SK-N-SH (cell line): ENCODE data around the gene NOL4L. TPM values are rescaled to one million over a fixed set of nuclear protein-coding genes. Genes with fewer than 3 reads are reported as not detected.

ENCODE experiments used
- CTCF ChIA-PET: fragments of 300-600, 350-600 bp; formaldehyde crosslinking; extraction: SDS; loops from one replicate; lab custom pipeline; 2021; lab: Yijun Ruan, JAX
- POLR2A ChIA-PET: fragments of 350-600 bp; sonication (Branson Sonifier 250); formaldehyde crosslinking; extraction: SDS; loops from one replicate; lab custom pipeline; 2020; ENCODE audit warnings: antibody characterized with exemption, inconsistent platforms; lab: Yijun Ruan, JAX
- DNase-seq: peaks from one replicate; pipeline ENCODE4 v3.0.0; 2012
- H2AFZ ChIP-seq: fragments of 200-600 bp; sonication (generic); 2 replicates; pipeline ENCODE4 v1.8.1; 2016; ENCODE audit warnings: antibody characterized with exemption, mild to moderate bottlenecking, low read depth
- H3F3A ChIP-seq: fragments of 200-600 bp; sonication (generic); replicated peaks from 2 replicates; pipeline ENCODE3; 2016; ENCODE audit warnings: antibody characterized with exemption, mild to moderate bottlenecking; ENCODE audit not compliant: insufficient read depth
- H3K27ac ChIP-seq, 2 experiments: fragments of 200-500 bp in 1 of 2; fragments of 200-600 bp in 1 of 2; sonication (Bioruptor generic) in 1 of 2; sonication (generic), shearing (Covaris generic) in 1 of 2; 2 replicates each; pipeline versions ENCODE4 v1.5.1 to v1.6.1; 2014 to 2016; ENCODE audit warnings: low read depth in 2 of 2, inconsistent platforms in 1 of 2, low read length in 1 of 2, mild to moderate bottlenecking in 1 of 2, mixed read lengths in 1 of 2
- H3K27me3 ChIP-seq: fragments of 200-600 bp; sonication (generic), shearing (Covaris generic); 2 replicates; pipeline ENCODE4 v1.6.1; 2016; ENCODE audit warnings: mixed run types; ENCODE audit not compliant: insufficient read depth
- H3K36me3 ChIP-seq, 2 experiments: fragments of 200-500 bp in 1 of 2; fragments of 200-600 bp in 1 of 2; sonication (Bioruptor generic) in 1 of 2; sonication (generic) in 1 of 2; replicated peaks in 1 of 2; 2 replicates each; pipeline versions ENCODE3 to v1.5.1; 2014 to 2016; ENCODE audit warnings: low read length in 1 of 2, mild to moderate bottlenecking in 1 of 2; ENCODE audit not compliant: insufficient read depth in 2 of 2, control insufficient read depth in 1 of 2
- H3K4me1 ChIP-seq, 2 experiments: fragments of 200-500 bp in 1 of 2; fragments of 200-600 bp in 1 of 2; sonication (Bioruptor generic) in 1 of 2; sonication (generic), shearing (Covaris generic) in 1 of 2; 2 replicates each; pipeline versions ENCODE4 v1.5.1 to v1.6.1; 2014 to 2016; ENCODE audit warnings: low read depth in 1 of 2, low read length in 1 of 2, mixed run types in 1 of 2; ENCODE audit not compliant: insufficient read depth in 2 of 2, control insufficient read depth in 1 of 2
- H3K4me2 ChIP-seq: fragments of 200-600 bp; sonication (generic), shearing (Covaris generic); 2 replicates; pipeline ENCODE4 v1.6.1; 2017; ENCODE audit warnings: mixed run types
- H3K4me3 ChIP-seq, 2 experiments: fragments of 200-500 bp in 1 of 2; fragments of 200-600 bp in 1 of 2; sonication (Bioruptor generic) in 1 of 2; sonication (generic), shearing (Covaris generic) in 1 of 2; 2 replicates each; pipeline versions ENCODE4 v1.5.1 to v1.8.1; 2014 to 2016; ENCODE audit warnings: low read depth in 2 of 2, inconsistent platforms in 1 of 2, low read length in 1 of 2, mild to moderate bottlenecking in 1 of 2, mixed read lengths in 1 of 2, moderate library complexity in 1 of 2
- H3K79me2 ChIP-seq: fragments of 200-600 bp; sonication (generic); 2 replicates; pipeline ENCODE4 v1.8.1; 2017; ENCODE audit warnings: mild to moderate bottlenecking; ENCODE audit not compliant: insufficient read depth
- H3K9ac ChIP-seq: fragments of 200-600 bp; sonication (generic); 2 replicates; pipeline ENCODE4 v1.6.1; 2017; ENCODE audit warnings: mixed run types
- H3K9me2 ChIP-seq: fragments of 200-600 bp; sonication (generic); 2 replicates; pipeline ENCODE4 v1.6.1; 2017; ENCODE audit warnings: mixed run types
- H3K9me3 ChIP-seq: fragments of 200-600 bp; sonication (generic); 2 replicates; pipeline ENCODE4 v1.6.1; 2017; ENCODE audit warnings: mixed run types, mild to moderate bottlenecking, moderate library complexity
- H4K20me1 ChIP-seq: fragments of 200-600 bp; sonication (generic); 2 replicates; pipeline ENCODE4 v1.6.1; 2017; ENCODE audit warnings: mild to moderate bottlenecking, mixed run types; ENCODE audit not compliant: insufficient read depth
- CHD2 ChIP-seq: fragments of 150-350 bp; IDR thresholded peaks from 2 replicates; pipeline ENCODE4 v1.6.1; 2018; ENCODE audit warnings: low read length; ENCODE audit not compliant: partially characterized antibody
- CTCF ChIP-seq: fragments of 200-600 bp; sonication (generic); IDR thresholded peaks from 2 replicates; pipeline ENCODE4 v1.6.1; 2017; ENCODE audit warnings: antibody characterized with exemption, mild to moderate bottlenecking, moderate library complexity
- ELF1 ChIP-seq: IDR thresholded peaks from 2 replicates; pipeline ENCODE4 v1.4.0; 2012
- EP300 ChIP-seq, 2 experiments: IDR thresholded peaks; 2 replicates each; pipeline versions ENCODE4 v1.4.0 to v1.6.1; 2012; ENCODE audit warnings: borderline replicate concordance in 1 of 2, low read depth in 1 of 2, low read length in 1 of 2
- EZH2phosphoT487 ChIP-seq: fragments of 200-600 bp; sonication (generic); IDR thresholded peaks from 2 replicates; pipeline ENCODE4 v1.6.1; 2017; ENCODE audit warnings: low read depth, mixed run types, mild to moderate bottlenecking, antibody characterized with exemption, moderate library complexity, borderline replicate concordance
- FOSL2 ChIP-seq: IDR thresholded peaks from 2 replicates; pipeline ENCODE4 v1.4.0; 2012; ENCODE audit warnings: low read depth, mild to moderate bottlenecking, moderate library complexity, borderline replicate concordance
- FOXJ3 ChIP-seq: sonication (generic); formaldehyde crosslinking; IDR thresholded peaks from 2 replicates; pipeline ENCODE4 v1.5.1; 2020; ENCODE audit warnings: mild to moderate bottlenecking, missing genetic modification reagents
- GABPA ChIP-seq: IDR thresholded peaks from 2 replicates; pipeline ENCODE4 v1.4.0; 2012; ENCODE audit warnings: low read depth, mild to moderate bottlenecking
- GATA2 ChIP-seq: sonication (generic); formaldehyde crosslinking; IDR thresholded peaks from 2 replicates; pipeline ENCODE4 v1.5.0; 2020; ENCODE audit warnings: mild to moderate bottlenecking, missing genetic modification reagents
- JUND ChIP-seq: IDR thresholded peaks from 2 replicates; pipeline ENCODE4 v1.4.0; 2012
- MAX ChIP-seq: IDR thresholded peaks from 2 replicates; pipeline ENCODE4 v1.4.0; 2012; ENCODE audit warnings: low read depth
- MEF2A ChIP-seq: IDR thresholded peaks from 2 replicates; pipeline ENCODE4 v1.4.0; 2012; ENCODE audit warnings: low read depth, borderline replicate concordance
- MXI1 ChIP-seq: IDR thresholded peaks from 2 replicates; pipeline ENCODE4 v1.6.1; 2012; ENCODE audit warnings: mild to moderate bottlenecking, low read depth, low read length, improper control_type of control experiment
- PBX3 ChIP-seq: IDR thresholded peaks from 2 replicates; pipeline ENCODE4; 2012
- SIN3A ChIP-seq: IDR thresholded peaks from 2 replicates; pipeline ENCODE4 v1.6.1; 2012; ENCODE audit warnings: low read depth, mild to moderate bottlenecking, low read length, moderate library complexity, borderline replicate concordance
- SMC3 ChIP-seq: IDR thresholded peaks from 2 replicates; pipeline ENCODE4 v1.6.1; 2012; ENCODE audit warnings: low read depth, low read length, improper control_type of control experiment
- TAF1 ChIP-seq: IDR thresholded peaks from 2 replicates; pipeline ENCODE4 v1.6.1; 2012; ENCODE audit warnings: low read depth, mild to moderate bottlenecking, low read length, moderate library complexity, borderline replicate concordance
- TCF12 ChIP-seq: IDR thresholded peaks from 2 replicates; pipeline ENCODE4 v1.4.0; 2012
- TEAD4 ChIP-seq: IDR thresholded peaks from 2 replicates; pipeline ENCODE4 v1.4.0; 2012; ENCODE audit warnings: mild to moderate bottlenecking, borderline replicate concordance; ENCODE audit not compliant: insufficient read depth
- YY1 ChIP-seq: IDR thresholded peaks from 2 replicates; pipeline ENCODE4 v1.4.0; 2012; ENCODE audit warnings: low read depth, mild to moderate bottlenecking
- WGBS: methylation state at CpG from one replicate; pipeline ENCODE4 v1.1.6; 2017; ENCODE audit warnings: low lambda C conversion rate; 5-methylcytosine and 5-hydroxymethylcytosine counted together
- polyA plus RNA-seq, 3 experiments: library from polyadenylated mRNA; depleted of rRNA; stranded (reverse); fragments of >200 nt; gene quantifications; 2 replicates each; pipeline ENCODE4 v1.2.3, GENCODE V29; 2012

The NOL4L gene
- polyA plus RNA-seq, 1 of the 3 experiments (the other 2 are of a cell fraction): 14.3 TPM

GRCh38 chr20:32510120-32510600, 75.0 kb downstream of the NOL4L start:
- POLR2A ChIA-PET: no interaction called here
- DNase-seq: no peak
- CTCF ChIA-PET: interaction anchor here (0.6 to 4.9 kb wide), 5 partner anchors 13 to 304 kb away, joined by 4 to 32 read pairs (median 4); no protein-coding TSS in a partner anchor
- H4K20me1 ChIP-seq: no peaks in the 10 kb centered on the region
- peaks cover 0 to 49% of the 10 kb centered on the region in 2 experiments; a peak in 1 of 4 replicates for H3K4me1 ChIP-seq
- no peaks in the 10 kb centered on the region for H3K9me2 ChIP-seq
- no peaks in the 10 kb centered on the region for H3F3A ChIP-seq
- H3K4me2 ChIP-seq: no peak overlapping the region
- no peak overlapping the region for H3K4me3 ChIP-seq
- 93% methylated on average over 9 of the region's 15 CpGs for WGBS
- no peaks in the 10 kb centered on the region for H3K36me3 ChIP-seq
- H3K79me2 ChIP-seq: no peaks in the 10 kb centered on the region
- H3K9ac ChIP-seq: no peak overlapping the region
- H3K9me3 ChIP-seq: no peaks in the 10 kb centered on the region
- no peaks in the 10 kb centered on the region for H3K27me3 ChIP-seq
- no peak for TF ChIP-seq TCF12
- no peak for TF ChIP-seq FOSL2
- TF ChIP-seq MEF2A: no peak
- TF ChIP-seq EP300 (IDR thresholded peaks at IDR 0.05; ENCODE audit: borderline replicate concordance in 1 of 2, low read depth in 1 of 2, low read length in 1 of 2): no peak
- no peak for TF ChIP-seq PBX3
- TF ChIP-seq JUND: no peak
- TF ChIP-seq CHD2: no peak
- H2AFZ ChIP-seq: no peak overlapping the region
- peak overlapping the region in 1 of 2 experiments; percentile 75; a peak in 2 of 4 replicates for H3K27ac ChIP-seq

GRCh38 chr20:32509639-32510066, 75.5 kb downstream of the NOL4L start:
- H3K27me3 ChIP-seq: no peaks in the 10 kb centered on the region
- no peaks in the 10 kb centered on the region for H3F3A ChIP-seq
- H3K4me3 ChIP-seq: no peak overlapping the region
- no peaks in the 10 kb centered on the region for H3K36me3 ChIP-seq
- H2AFZ ChIP-seq: peak overlapping the region; percentile 27; the same call in 1 of the 2 replicates
- H3K4me2 ChIP-seq: no peak overlapping the region
- WGBS: 37% methylated on average over 10 of the region's 10 CpGs
- no peak overlapping the region for H3K9ac ChIP-seq
- H3K9me3 ChIP-seq: no peaks in the 10 kb centered on the region
- peak; percentile 75 for DNase-seq
- H3K27ac ChIP-seq: peak overlapping the region in 1 of 2 experiments; percentile 75; a peak in 2 of 4 replicates
- H3K4me1 ChIP-seq: peaks cover 0 to 44% of the 10 kb centered on the region in 2 experiments; a peak in 1 of 4 replicates
- ChIA-PET CTCF (interaction anchor here (0.6 to 4.9 kb wide), 10 partner anchors 8 to 304 kb away, joined by 3 to 32 read pairs (median 4); no protein-coding TSS in a partner anchor), POLR2A (interaction anchor here (1.7 kb wide), 1 partner anchor 25 kb away, joined by 5 read pairs; no protein-coding TSS in a partner anchor)
- no peaks in the 10 kb centered on the region for H4K20me1 ChIP-seq
- no peaks in the 10 kb centered on the region for H3K9me2 ChIP-seq
- no peaks in the 10 kb centered on the region for H3K79me2 ChIP-seq
- TF ChIP-seq FOXJ3 (peak; percentile 94), ELF1 (no peak), PBX3 (no peak), GABPA (no peak), FOSL2 (no peak), MAX (no peak), EP300 (IDR thresholded peaks at IDR 0.05; ENCODE audit: borderline replicate concordance in 1 of 2, low read depth in 1 of 2, low read length in 1 of 2) (peak in 1 of 2 experiments; percentile 51; a peak in 2 of 4 replicates), GATA2 (CRISPR knock-in tag) (peak; percentile 96), YY1 (no peak), TEAD4 (no peak), JUND (no peak), EZH2phosphoT487 (no peak), MXI1 (no peak; the same call in 1 of the 2 replicates), SIN3A (no peak), TAF1 (no peak), TCF12 (peak; percentile 22; the same call in 1 of the 2 replicates), SMC3 (peak; percentile 42), CTCF (peak; percentile 60)
